GM13976 (cell line): ENCODE measurements around the gene HOXA9.

ENCODE experiments used
- DNase-seq: peaks from one replicate; pipeline ENCODE4 v3.0.0; 2012; ENCODE audit warnings: low spot score
- CTCF ChIP-seq: IDR thresholded peaks from 2 replicates; pipeline ENCODE4 v1.5.1; 2012; ENCODE audit warnings: borderline replicate concordance, mild to moderate bottlenecking; ENCODE audit not compliant: insufficient read depth; ENCODE audit errors: extremely low read depth, missing control alignments, control extremely low read depth
- in situ Hi-C: fragments of 300-500 bp; cut with MboI; formaldehyde crosslinking; loops from one replicate; pipeline ENCODE4 v1.12.0; 2022; ENCODE audit warnings: low sequenced_read_pairs, mixed read lengths, inconsistent platforms; ENCODE audit not compliant: unreplicated experiment

HOXA9 gene

GRCh38 chr7:27139334-27140125, 25.8 kb downstream of the HOXA9 start:
- in situ Hi-C loops = no loop called here
- TF ChIP-seq CTCF = no peak
- DNase-seq = no peak

GRCh38 chr7:27138985-27139333, 26.4 kb downstream of the HOXA9 start:
- in situ Hi-C loops = no loop called here
- no peak for DNase-seq

GRCh38 chr7:27138472-27138871, 26.9 kb downstream of the HOXA9 start:
- in situ Hi-C loops = no loop called here
- DNase-seq = no peak
- no peak for TF ChIP-seq CTCF

More at GRCh38 chr7:27138985-27139333, 26.4 kb downstream of the HOXA9 start:
- no peak for TF ChIP-seq CTCF

- in situ Hi-C loops = no loop called here
- no peak for DNase-seq
- no peak for TF ChIP-seq CTCF
Observed at GRCh38 chr7:27137640-27138315, 27.6 kb downstream of the HOXA9 start.

GRCh38 chr7:27134392-27134791, 30.9 kb downstream of the HOXA9 start:
- no peak for DNase-seq
- TF ChIP-seq CTCF = no peak

GRCh38 chr7:27133409-27134231, 31.7 kb downstream of the HOXA9 start:
- DNase-seq = no peak
- TF ChIP-seq CTCF = no peak
- in situ Hi-C loops = no loop called here

More at GRCh38 chr7:27134392-27134791, 30.9 kb downstream of the HOXA9 start:
- in situ Hi-C loops = no loop called here
